NCI-H69 (cell line): ENCODE measurements around the gene MISP3.

Experiments
- DNase-seq: peaks from one replicate; lab custom pipeline; 2025; lab: John Stamatoyannopoulos, UW

MISP3 gene

DNA sequence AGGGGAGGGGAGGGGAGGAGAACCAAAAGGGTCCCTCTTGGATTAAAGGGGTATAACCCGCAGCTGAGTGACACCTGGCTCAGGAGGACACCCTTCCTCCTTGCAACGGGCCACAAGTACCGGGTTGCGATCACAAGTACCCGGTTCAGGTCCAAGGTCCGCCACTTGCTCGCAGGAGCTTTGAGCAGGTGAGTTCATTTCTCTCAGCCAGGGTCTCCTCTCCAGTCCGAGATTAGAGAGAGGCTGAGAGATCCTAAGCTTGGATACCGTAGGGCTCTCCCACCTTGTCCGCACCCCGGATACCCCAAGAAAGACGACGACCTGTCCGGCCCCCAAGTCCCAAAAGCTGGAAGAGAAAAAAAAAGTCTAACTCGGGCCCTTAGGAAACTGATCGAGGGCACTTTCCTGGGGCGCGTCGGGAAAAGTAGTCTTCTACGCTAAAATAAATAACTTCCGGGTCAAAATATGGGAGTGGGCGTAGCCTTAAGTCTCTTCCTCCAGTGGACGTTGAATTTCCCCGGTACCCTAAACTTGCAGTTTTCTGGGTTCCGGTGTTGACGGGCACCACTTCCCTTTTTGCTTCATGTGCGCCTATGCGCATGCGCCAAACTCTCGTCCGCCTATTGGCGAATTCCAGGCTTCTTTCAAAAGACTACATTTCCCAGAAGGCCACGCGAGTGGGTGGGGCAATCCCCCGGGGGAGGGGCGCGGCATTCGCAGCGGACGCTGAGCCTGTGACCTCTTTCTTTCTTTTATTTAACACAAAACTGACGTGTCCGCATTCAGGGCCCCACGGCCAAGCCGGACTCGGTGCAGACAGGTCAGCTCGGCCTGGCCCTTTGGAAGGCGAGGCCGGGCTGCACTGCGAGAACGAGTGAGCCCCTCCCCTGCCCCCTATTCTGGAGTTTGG, 8.6 kb downstream of the MISP3 start:
- DNase-seq, result peak; percentile 100

DNA sequence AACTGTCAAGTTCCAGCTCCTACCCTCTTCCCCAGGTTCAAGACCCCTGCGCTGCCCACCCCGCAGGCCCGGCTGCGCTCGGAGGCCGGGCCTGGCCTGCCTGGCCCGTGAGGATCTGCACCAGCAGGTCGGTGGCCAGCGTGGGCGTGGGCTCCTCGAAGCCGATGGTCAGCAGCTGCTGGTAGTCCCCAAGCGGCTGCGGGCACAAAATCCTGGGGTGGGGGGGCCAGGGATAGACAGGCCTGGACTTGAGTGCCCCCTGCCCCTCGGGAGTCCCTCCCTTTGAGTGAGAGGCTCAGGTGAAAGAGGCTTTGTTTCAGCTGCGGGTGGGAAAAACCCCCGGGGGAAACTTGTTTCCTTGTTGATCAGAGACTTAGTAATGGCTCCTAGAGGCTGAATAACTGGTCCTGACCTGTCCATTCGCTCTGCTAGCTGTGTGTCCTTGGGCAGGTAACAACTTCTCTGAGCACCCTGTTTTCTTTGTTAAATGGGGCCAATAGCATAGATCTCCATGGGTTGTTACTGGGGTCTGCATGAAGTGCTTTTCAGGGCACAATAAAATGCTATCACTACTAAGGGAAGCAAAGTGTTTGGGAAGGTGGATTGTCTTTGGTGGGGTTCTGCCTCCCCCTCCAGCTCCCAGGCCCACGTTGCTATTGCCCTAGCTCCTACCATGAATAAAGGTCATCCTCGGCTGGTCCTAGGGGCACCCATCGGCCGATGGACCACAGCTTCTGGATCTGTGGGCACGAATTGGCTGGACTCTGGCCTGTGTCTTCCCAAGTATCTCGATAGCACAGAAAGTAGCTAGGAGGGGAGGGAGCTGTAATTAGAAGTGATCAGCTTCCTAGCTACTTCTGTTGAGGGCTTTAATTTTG, 9.4 kb downstream of the MISP3 start:
- peak; percentile 63 for DNase-seq

DNA sequence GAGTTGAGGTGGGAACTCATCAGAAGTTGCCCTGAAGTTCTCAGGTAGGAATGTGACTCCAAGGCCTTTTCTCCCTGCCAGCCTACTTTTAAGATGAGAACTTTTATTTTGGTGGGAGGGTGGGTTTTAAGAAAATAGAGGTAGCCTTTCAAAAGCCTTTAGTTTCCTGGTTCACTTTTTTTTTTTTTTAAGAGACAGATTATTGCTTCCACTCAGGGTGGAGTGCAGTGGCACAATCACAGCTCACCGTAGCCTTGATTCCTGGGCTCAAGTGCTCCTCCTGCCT, 10.0 kb downstream of the MISP3 start:
- DNase-seq, result no peak

- DNase-seq, result no peak
Measured at GRCh38 chr19:14085309-14085995, 12.9 kb downstream of the MISP3 start, which contains the start of gene C19orf67. C19orf67 (minus strand) TSS chr19:14085783; CDS start chr19:14085627, 156 bp downstream.

DNA sequence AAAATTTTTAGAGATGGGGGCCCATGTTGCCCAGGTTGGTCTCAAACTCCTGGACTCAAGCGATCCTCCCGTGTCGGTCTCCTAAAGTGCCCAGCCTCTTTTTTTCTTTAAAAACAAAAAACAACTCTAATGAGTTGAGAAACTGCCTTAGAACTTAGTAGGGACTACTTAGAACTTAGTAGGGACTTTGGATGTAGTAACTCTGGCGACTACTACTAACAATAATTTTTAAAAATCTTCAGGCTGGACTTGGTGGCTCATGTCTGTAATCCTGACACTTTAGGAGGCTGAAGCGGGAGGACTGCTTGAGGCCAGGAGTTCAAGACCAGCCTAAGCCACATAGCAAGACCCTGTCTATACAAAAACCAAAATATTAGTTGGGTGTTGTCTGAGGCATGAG, 13.5 kb downstream of the MISP3 start:
- DNase-seq, result no peak

GRCh38 chr19:14088634-14089411, 16.2 kb downstream of the MISP3 start:
- no peak for DNase-seq

- DNase-seq, result peak; percentile 54
Measured at GRCh38 chr19:14089412-14089661, 16.8 kb downstream of the MISP3 start.

DNA sequence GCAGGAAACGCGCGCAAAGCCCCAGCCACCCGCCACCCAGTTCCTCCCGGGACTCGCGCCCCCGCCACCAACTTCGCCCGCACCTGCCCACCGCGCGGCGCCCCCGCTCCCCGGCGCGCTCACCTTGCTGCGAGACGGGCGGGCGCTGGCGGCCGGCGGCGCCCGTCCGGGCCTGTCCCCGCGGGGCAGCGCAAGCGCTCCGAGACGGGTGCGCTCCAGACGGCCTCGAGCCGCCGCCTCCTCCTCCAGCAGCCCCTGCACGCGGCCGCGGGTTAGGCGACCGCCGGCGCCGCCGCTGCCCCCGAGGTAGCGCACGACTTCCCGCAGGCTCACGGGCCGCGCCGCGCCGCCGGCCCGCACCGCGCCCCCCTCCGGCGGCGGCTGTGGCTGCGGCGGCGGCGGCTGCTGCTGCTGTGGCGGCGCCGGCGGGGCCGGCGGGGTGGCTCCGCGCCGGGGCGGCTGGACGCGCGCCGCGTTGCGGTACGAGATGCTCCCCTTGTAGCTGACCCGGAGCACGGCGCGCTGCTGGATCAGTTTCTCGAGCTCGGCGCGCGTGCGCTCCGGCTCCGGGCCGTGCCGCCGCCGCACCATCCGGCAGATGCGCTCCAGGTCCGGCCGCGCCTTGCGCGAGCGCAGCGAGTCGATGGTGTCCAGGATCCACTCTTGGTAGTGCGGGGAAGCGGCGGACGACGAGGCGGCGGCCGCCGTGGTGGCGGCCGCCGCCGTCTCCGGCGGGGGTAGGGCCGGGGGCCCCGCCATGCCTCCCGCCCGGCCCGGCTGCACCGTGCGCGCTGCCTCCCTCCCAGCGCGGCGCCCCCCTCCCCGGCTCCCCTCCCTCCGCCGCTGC, 17.3 kb downstream of the MISP3 start:
- peak; percentile 81 for DNase-seq

- peak; percentile 98 for DNase-seq
Measured at GRCh38 chr19:14090509-14091080, 18.0 kb downstream of the MISP3 start, which contains the start of gene SAMD1. SAMD1 (minus strand) TSS chr19:14090751.

DNA sequence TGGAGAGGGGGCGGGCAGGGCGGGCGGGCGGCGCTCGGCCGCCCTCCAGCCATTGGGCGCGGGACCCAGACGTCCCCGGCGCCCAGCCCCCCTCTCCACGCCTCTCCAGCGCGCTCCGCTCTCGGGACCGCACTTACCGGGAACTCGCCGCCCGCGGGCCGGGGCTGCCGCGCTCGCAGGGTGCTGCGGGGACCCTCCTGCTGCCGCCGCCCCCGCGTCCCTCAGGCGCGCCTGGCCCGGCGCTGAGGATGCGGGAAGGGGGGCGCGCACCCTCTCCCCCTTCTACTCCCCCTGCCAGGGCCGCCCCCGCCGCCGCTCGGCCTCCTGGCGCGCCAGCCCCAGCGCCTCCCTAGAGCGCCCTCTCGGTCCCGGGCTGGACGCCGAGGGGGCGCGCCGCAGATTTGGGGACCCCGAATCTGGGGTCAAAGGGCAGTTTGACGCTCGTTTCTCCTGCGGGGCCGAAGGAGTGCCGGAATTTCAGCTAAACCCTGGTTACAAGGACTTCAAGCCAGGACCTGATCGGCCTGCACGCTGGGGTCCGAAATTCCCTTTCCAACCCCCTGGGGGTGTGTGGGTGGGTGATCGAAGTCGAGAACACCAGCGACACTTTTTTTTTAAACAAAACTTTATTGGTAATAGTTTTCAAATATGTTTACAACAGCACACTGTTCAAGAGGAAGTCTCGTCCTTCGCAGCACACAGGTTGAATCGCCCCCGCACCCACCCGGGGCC, 18.7 kb downstream of the MISP3 start:
- DNase-seq, result peak; percentile 78

DNA sequence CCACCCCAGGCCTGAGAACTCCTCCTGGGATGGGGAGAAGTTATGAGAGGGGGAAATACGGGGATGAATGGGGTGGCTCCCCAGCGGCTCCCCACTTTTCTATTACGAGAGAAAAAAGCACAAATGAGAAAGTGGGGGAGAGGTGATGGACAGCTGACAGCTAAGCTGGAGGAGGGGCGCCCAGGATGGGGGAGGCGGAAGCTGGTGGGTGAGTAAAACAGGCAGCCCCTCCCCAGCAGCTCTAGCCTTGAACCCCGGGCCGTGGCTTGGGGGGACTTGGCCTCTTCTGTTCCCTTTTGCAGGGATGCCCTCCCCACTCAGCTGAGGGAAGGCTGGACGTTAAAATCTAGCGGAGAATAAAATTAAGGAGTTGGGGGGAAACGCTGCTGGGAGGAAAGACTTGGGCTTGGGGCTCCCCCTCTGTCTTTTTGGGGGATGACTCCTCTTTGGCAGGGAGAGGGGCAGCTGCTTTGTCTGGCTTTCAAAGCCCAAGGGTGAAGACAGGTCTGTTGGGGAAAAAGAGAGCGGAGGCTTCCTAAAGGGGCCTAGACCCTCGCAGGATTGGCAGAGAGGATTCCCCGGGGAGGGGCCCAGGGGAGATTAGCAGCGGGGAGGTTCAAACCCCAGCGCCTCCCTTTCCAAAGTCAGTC, 19.4 kb downstream of the MISP3 start:
- peak; percentile 52 for DNase-seq

GRCh38 chr19:14093117-14093823, 20.7 kb downstream of the MISP3 start:
- DNase-seq, result no peak

DNA sequence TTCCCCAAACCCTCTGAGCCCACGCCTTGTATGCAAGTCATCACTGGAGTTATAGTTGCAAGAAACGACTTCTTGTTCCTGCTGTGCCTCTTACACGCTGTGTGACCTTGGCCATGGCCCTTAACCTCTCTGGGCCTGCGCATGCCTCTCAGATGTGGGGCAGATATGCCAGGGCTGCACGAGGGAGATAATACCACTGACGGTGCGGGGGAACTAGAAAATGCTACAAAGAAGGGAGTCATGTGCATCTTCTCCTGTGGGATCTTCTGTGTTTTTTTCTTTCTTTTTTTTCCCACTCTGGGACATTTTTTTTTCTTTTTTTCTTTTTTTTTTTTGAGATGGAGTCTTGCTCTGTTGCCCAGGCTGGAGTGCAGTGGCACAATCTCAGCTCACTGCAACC, 22.3 kb downstream of the MISP3 start:
- DNase-seq, result no peak

- no peak for DNase-seq
Measured at GRCh38 chr19:14096272-14096992, 23.8 kb downstream of the MISP3 start.

DNA sequence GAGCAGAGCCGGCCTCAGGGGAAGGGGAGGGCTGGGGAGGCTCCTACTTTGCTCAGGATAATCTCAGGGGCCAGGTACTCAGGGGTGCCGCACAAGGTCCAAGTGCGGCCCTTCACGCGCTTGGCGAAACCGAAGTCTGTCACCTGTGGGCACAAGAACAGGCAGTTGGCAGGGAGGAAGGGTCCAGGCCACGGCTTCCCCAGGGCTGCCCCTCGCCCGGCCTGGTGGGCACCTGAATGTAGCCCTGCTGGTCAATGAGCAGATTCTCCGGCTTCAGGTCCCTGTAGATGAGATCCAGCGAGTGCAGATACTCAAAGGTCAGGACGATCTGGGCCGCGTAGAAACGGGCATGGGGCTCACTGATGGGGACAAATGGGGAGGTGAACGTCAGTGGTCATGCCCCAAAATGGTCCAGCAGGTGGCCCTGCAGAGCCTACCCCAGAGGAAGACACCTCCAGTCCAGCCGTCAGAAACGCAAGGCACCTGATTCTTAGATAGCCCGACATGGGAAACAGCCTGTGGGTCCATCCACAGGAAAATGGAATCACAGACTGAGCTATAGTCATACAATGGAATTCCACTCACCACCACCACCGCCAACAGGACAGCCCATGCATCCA, 25.1 kb downstream of the MISP3 start:
- no peak for DNase-seq

DNA sequence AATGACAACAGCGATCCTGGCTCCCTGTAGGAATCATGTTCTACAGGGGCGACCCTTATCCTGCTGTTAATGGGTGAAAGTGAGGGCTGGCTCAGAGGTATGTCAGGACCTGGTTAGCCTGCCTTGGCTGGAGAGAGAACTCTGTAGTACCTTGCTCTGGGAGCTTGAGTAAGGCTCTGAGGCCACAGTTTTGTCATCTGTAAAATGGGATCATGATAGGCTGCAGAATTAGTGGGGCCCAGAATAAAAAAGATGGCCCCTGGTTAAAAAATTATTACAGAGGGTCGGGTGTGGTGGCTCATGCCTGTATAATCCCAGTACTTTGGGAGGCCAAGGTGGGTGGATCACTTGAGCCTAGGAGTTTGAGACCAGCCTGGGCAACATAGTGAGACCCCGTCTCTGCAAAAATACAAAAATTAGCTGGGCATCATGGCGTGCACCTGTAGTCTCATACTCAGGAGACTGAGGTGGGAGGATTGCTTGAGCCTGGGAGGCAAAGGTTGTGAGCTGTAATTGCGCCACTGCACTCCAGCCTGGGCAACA, 28.5 kb downstream of the MISP3 start:
- DNase-seq, result no peak

- DNase-seq, result no peak
Measured at GRCh38 chr19:14102102-14102696, 29.6 kb downstream of the MISP3 start.
